ENCODE results near the gene CHD2.
"Not testable (repeated sequence)": the region's sequence is repeated elsewhere in the genome, so short reads cannot be mapped to it uniquely, and the experiment has no call there.

The CHD2 gene

GRCh38 chr15:92899948-92900730 lies at the start of gene CHD2:
Gene CHD2, plus strand, starts transcription at chr15:92900324. Its CDS starts 914 bp downstream, at chr15:92901238.
- DNase-seq, result peak; percentile 89

GRCh38 chr15:92853222-92853621 lies 46.9 kb upstream of the CHD2 start:
- DNase-seq, result no peak

GRCh38 chr15:92861742-92862141 lies 38.4 kb upstream of the CHD2 start:
- no peak for DNase-seq

GRCh38 chr15:92864127-92864814 lies 35.9 kb upstream of the CHD2 start:
- no peak for DNase-seq

- DNase-seq, result no peak
Measured at GRCh38 chr15:92869263-92869940, 30.7 kb upstream of the CHD2 start.

GRCh38 chr15:92870010-92870591 lies 30.0 kb upstream of the CHD2 start:
- DNase-seq, result no peak

GRCh38 chr15:92872967-92873366 lies 27.2 kb upstream of the CHD2 start:
- DNase-seq, result not testable (repeated sequence)

GRCh38 chr15:92877000-92877399 lies 23.1 kb upstream of the CHD2 start:
- no peak for DNase-seq

GRCh38 chr15:92877416-92877815 lies 22.7 kb upstream of the CHD2 start:
- DNase-seq, result no peak

GRCh38 chr15:92878593-92879053 lies 21.5 kb upstream of the CHD2 start:
- no peak for DNase-seq

- DNase-seq, result no peak
Measured at GRCh38 chr15:92879949-92880725, 20.0 kb upstream of the CHD2 start.

- no peak for DNase-seq
Measured at GRCh38 chr15:92880796-92881195, 19.3 kb upstream of the CHD2 start.

GRCh38 chr15:92881211-92881754 lies 18.8 kb upstream of the CHD2 start:
- no peak for DNase-seq

GRCh38 chr15:92881802-92882696 lies 18.1 kb upstream of the CHD2 start:
- DNase-seq, result peak; percentile 97

GRCh38 chr15:92882697-92883162 lies 17.4 kb upstream of the CHD2 start:
- DNase-seq, result no peak

GRCh38 chr15:92883163-92883875 lies 16.8 kb upstream of the CHD2 start:
- no peak for DNase-seq

- no peak for DNase-seq
Measured at GRCh38 chr15:92883876-92884435, 16.2 kb upstream of the CHD2 start.

GRCh38 chr15:92884436-92885223 lies 15.5 kb upstream of the CHD2 start:
- DNase-seq, result no peak

Data from NCI-H1092 (cell line).